ENCODE results near the gene GXYLT2. TPM values are rescaled to one million over a fixed set of nuclear protein-coding genes. Genes with fewer than 3 reads are reported as not detected.

GXYLT2 gene
- total RNA-seq, 4 donors from 2014 or later: 1.5 to 12.5 (median 7.5) TPM

GRCh38 chr3:72962317-72962716, 74.5 kb downstream of the GXYLT2 start:
- in situ Hi-C loops (cut with MboI; ENCODE audit: low pct_ligation_motif_present in 1 of 4, low pct_unique_long_range_greater_than_20kb in 1 of 4, low sequenced_read_pairs in 3 of 4): no loop called here
- no peaks in the 10 kb centered on the region for H3K36me3 ChIP-seq
- intact Hi-C loops (cut with DNase I; ENCODE audit: low total_unique reads): no loop called here
- H3K27ac ChIP-seq: no peak overlapping the region
- H3K9me3 ChIP-seq: no peaks in the 10 kb centered on the region
- peaks cover 5 to 21% (median 7%) of the 10 kb centered on the region in 4 donors for H3K4me1 ChIP-seq
- no peak overlapping the region for H3K4me3 ChIP-seq
- H3K27me3 ChIP-seq: no peaks in the 10 kb centered on the region
- TF ChIP-seq POLR2A (IDR thresholded peaks at IDR 0.05): no peak
- no peak for DNase-seq

GRCh38 chr3:72964633-72965032, 76.8 kb downstream of the GXYLT2 start:
- in situ Hi-C loops (cut with MboI; ENCODE audit: low pct_ligation_motif_present in 1 of 4, low pct_unique_long_range_greater_than_20kb in 1 of 4, low sequenced_read_pairs in 3 of 4) (no loop called here), intact Hi-C loops (cut with DNase I; ENCODE audit: low total_unique reads) (no loop called here)
- DNase-seq: no peak
- H3K4me1 ChIP-seq: peaks cover 5 to 21% (median 7%) of the 10 kb centered on the region in 4 donors
- H3K27ac ChIP-seq: no peak overlapping the region
- no peaks in the 10 kb centered on the region for H3K27me3 ChIP-seq
- no peaks in the 10 kb centered on the region for H3K36me3 ChIP-seq
- no peak overlapping the region for H3K4me3 ChIP-seq
- no peak for TF ChIP-seq POLR2AphosphoS5 (IDR thresholded peaks at IDR 0.05)
- no peak for TF ChIP-seq POLR2A (IDR thresholded peaks at IDR 0.05)
- TF ChIP-seq EP300 (IDR thresholded peaks at IDR 0.05; ENCODE audit: low read depth): no peak
- TF ChIP-seq, protein P1, sequence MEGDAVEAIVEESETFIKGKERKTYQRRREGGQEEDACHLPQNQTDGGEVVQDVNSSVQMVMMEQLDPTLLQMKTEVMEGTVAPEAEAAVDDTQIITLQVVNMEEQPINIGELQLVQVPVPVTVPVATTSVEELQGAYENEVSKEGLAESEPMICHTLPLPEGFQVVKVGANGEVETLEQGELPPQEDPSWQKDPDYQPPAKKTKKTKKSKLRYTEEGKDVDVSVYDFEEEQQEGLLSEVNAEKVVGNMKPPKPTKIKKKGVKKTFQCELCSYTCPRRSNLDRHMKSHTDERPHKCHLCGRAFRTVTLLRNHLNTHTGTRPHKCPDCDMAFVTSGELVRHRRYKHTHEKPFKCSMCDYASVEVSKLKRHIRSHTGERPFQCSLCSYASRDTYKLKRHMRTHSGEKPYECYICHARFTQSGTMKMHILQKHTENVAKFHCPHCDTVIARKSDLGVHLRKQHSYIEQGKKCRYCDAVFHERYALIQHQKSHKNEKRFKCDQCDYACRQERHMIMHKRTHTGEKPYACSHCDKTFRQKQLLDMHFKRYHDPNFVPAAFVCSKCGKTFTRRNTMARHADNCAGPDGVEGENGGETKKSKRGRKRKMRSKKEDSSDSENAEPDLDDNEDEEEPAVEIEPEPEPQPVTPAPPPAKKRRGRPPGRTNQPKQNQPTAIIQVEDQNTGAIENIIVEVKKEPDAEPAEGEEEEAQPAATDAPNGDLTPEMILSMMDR (IDR thresholded peaks at IDR 0.05): no peak
- no peaks in the 10 kb centered on the region for H3K9me3 ChIP-seq

DNA sequence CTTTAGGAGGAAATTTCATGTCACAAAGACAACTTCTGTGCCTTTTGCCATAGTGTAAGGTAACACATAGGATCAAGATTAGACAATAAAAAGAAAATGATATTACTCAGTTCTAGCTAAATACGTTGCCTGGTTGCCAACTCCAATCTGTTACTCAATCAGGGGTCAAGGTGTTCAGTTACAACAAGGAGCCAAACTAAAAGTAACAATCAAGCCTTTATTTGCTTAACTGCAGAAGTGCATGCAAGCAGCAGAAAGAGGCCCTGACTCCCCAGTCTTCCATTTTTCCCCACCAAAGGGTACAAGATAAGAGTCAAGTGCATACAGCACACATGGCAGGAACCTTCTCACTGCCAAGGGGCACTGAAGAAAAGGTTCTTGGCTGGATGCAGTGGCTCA, 80.4 kb downstream of the GXYLT2 start:
- Histone ChIP-seq H3K4me3 (no peak overlapping the region), H3K27ac (no peak overlapping the region), H3K4me1 (peaks cover 0 to 5% (median 3%) of the 10 kb centered on the region in 4 donors), H3K9me3 (no peaks in the 10 kb centered on the region), H3K27me3 (no peaks in the 10 kb centered on the region), H3K36me3 (no peaks in the 10 kb centered on the region)
- intact Hi-C loops (cut with DNase I; ENCODE audit: low total_unique reads) (no loop called here), in situ Hi-C loops (cut with MboI; ENCODE audit: low pct_ligation_motif_present in 1 of 4, low pct_unique_long_range_greater_than_20kb in 1 of 4, low sequenced_read_pairs in 3 of 4) (no loop called here)
- TF ChIP-seq POLR2A (IDR thresholded peaks at IDR 0.05) (no peak), POLR2AphosphoS5 (IDR thresholded peaks at IDR 0.05) (no peak), EP300 (IDR thresholded peaks at IDR 0.05; ENCODE audit: low read depth) (no peak)
- TF ChIP-seq, protein P1 (IDR thresholded peaks at IDR 0.05): no peak
- WGBS, 2 donors (ENCODE audit: low coverage in 1 of 2): 55 to 67% methylated on average over 1 of the region's 1 CpG
- no peak for DNase-seq

DNA sequence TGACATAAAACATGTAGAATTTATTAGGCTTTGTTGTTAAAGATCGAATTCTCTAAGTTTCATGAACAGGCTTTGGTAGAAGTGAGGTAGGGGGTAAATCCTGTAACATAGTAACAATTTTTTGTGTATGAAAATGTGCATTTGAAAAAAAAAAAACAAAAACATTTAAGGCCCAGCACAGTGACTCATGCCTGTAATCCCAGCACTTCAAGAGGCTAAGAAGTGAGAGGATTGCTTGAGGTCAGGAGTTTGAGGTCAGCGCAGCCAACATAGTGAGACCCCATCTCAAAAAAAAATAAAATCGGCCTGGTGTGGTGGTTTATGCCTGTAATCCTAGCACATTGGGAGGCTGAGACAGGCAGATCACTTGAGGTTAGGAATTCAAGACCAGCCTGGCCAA, 81.9 kb downstream of the GXYLT2 start:
- intact Hi-C loops (cut with DNase I; ENCODE audit: low total_unique reads): no loop called here
- TF ChIP-seq, protein P1 (IDR thresholded peaks at IDR 0.05): no peak
- TF ChIP-seq POLR2AphosphoS5 (IDR thresholded peaks at IDR 0.05) (no peak), EP300 (IDR thresholded peaks at IDR 0.05; ENCODE audit: low read depth) (no peak), POLR2A (IDR thresholded peaks at IDR 0.05) (no peak)
- WGBS, 2 donors (ENCODE audit: low coverage in 1 of 2): 84 to 97% methylated on average over 3 of the region's 3 CpGs

DNA sequence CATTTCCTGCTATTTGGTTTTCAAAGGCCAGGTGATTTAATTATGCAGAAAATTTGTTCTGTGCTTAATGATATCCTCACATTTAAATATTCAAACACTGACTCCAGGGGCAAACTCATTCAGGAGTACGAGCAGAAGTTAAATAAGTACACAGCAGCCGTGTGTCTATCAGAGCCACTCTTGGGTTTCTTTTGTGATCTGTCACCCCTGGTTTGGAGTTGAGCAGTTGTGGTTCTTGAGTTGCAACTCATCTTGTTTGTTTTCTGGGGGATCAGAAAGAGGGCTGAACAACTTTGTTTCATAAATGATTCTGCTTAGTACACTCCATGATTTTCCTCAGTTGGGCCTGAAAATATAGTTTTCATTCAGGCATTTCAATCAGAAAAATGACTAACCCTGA, 83.1 kb downstream of the GXYLT2 start:
- Histone ChIP-seq H3K27ac (no peak overlapping the region), H3K4me1 (peaks cover 0 to 9% (median 3%) of the 10 kb centered on the region in 4 donors), H3K27me3 (no peaks in the 10 kb centered on the region), H3K9me3 (no peaks in the 10 kb centered on the region), H3K36me3 (no peaks in the 10 kb centered on the region), H3K4me3 (no peak overlapping the region)
- intact Hi-C loops (cut with DNase I; ENCODE audit: low total_unique reads): no loop called here
- DNase-seq: no peak
- TF ChIP-seq, protein P1 (IDR thresholded peaks at IDR 0.05): no peak
- TF ChIP-seq POLR2AphosphoS5 (IDR thresholded peaks at IDR 0.05) (no peak), EP300 (IDR thresholded peaks at IDR 0.05; ENCODE audit: low read depth) (no peak), POLR2A (IDR thresholded peaks at IDR 0.05) (no peak)
- 73 to 85% methylated on average over 2 of the region's 2 CpGs for WGBS, 2 donors (ENCODE audit: low coverage in 1 of 2)
- in situ Hi-C loops (cut with MboI; ENCODE audit: low pct_ligation_motif_present in 1 of 4, low pct_unique_long_range_greater_than_20kb in 1 of 4, low sequenced_read_pairs in 3 of 4): no loop called here

More for the DNA sequence above, 81.9 kb downstream of the GXYLT2 start:
- no peaks in the 10 kb centered on the region for H3K27me3 ChIP-seq
- in situ Hi-C loops (cut with MboI; ENCODE audit: low pct_ligation_motif_present in 1 of 4, low pct_unique_long_range_greater_than_20kb in 1 of 4, low sequenced_read_pairs in 3 of 4): no loop called here
- H3K4me3 ChIP-seq: no peak overlapping the region
- no peaks in the 10 kb centered on the region for H3K9me3 ChIP-seq
- H3K36me3 ChIP-seq: no peaks in the 10 kb centered on the region
- no peak overlapping the region for H3K27ac ChIP-seq
- no peak for DNase-seq
- H3K4me1 ChIP-seq: peaks cover 0 to 9% (median 3%) of the 10 kb centered on the region in 4 donors

Measured in transverse colon (tissue), 4 donors.